Muscle layer of duodenum (tissue), 2 donors: ENCODE results near the gene PRDM16.

Source experiments
- H3K27ac ChIP-seq: one replicate; pipeline ENCODE4 v1.7.0; 2013; ENCODE audit warnings: mild to moderate bottlenecking, low read length
- H3K27me3 ChIP-seq: one replicate; pipeline ENCODE4 v1.7.0; 2013; ENCODE audit warnings: low read depth, mild to moderate bottlenecking, control low read depth, low read length
- H3K36me3 ChIP-seq, 2 donors: one replicate each; pipeline ENCODE4 v1.7.0; 2013; ENCODE audit warnings: low read length in 2 of 2, control low read depth in 1 of 2, mild to moderate bottlenecking in 1 of 2; ENCODE audit not compliant: insufficient read depth in 2 of 2, control insufficient read depth in 1 of 2
- H3K4me1 ChIP-seq, 2 donors: one replicate each; pipeline ENCODE4 v1.7.0; 2013; ENCODE audit warnings: low read length in 2 of 2, mild to moderate bottlenecking in 2 of 2, control low read depth in 1 of 2, moderate library complexity in 1 of 2; ENCODE audit not compliant: insufficient read depth in 2 of 2, control insufficient read depth in 1 of 2
- H3K4me3 ChIP-seq, 2 donors: one replicate each; pipeline ENCODE4 v1.7.0; 2013; ENCODE audit warnings: low read length in 2 of 2, low read depth in 1 of 2, mild to moderate bottlenecking in 1 of 2
- H3K9me3 ChIP-seq, 2 donors: one replicate each; pipeline ENCODE4 v1.7.0; 2013; ENCODE audit warnings: low read length in 2 of 2, control low read depth in 1 of 2, mild to moderate bottlenecking in 1 of 2; ENCODE audit not compliant: control insufficient read depth in 1 of 2
- donor health status: healthy.

Gene PRDM16

GRCh38 chr1:3125078-3125477, 56.1 kb downstream of the PRDM16 start:
- H3K4me1 ChIP-seq, result peaks cover 4 to 20% of the 10 kb centered on the region in 2 donors
- H3K9me3 ChIP-seq, result no peaks in the 10 kb centered on the region
- no peaks in the 10 kb centered on the region for H3K36me3 ChIP-seq
- H3K27me3 ChIP-seq, result no peaks in the 10 kb centered on the region
- H3K4me3 ChIP-seq, result no peak overlapping the region
- H3K27ac ChIP-seq, result no peak overlapping the region

- Histone ChIP-seq H3K4me1 (peaks cover 4 to 20% of the 10 kb centered on the region in 2 donors), H3K4me3 (no peak overlapping the region), H3K9me3 (no peaks in the 10 kb centered on the region), H3K36me3 (no peaks in the 10 kb centered on the region), H3K27me3 (no peaks in the 10 kb centered on the region), H3K27ac (no peak overlapping the region)
These were observed 56.8 kb downstream of the PRDM16 start for GRCh38 chr1:3125546-3126368.

GRCh38 chr1:3126756-3127678, 58.0 kb downstream of the PRDM16 start:
- Histone ChIP-seq H3K27ac (no peak overlapping the region), H3K36me3 (no peaks in the 10 kb centered on the region), H3K27me3 (no peaks in the 10 kb centered on the region), H3K9me3 (no peaks in the 10 kb centered on the region), H3K4me3 (peak overlapping the region in 1 of 2 donors; percentile 24), H3K4me1 (peaks cover 4 to 20% of the 10 kb centered on the region in 2 donors)

DNA sequence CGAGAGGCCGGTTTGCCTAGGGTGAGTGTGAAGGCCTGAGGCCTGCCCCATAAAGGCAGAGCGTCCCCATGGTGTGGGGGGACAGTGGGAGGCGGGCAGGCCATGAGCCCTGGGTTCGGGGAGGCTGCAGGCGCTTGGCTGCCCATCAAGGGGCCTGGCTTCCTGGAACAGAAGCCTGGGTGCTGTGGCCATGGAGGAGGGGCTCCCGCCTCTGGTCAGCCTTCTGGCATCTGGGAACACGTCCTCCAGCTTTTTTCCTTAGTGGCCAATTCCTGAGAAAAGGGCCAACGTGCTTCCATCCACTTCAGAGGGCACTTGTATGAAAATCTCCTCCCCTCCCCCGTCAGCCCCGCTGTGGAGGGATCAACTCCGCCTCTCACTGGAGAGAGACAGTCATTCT, 58.7 kb downstream of the PRDM16 start:
- peaks cover 4 to 20% of the 10 kb centered on the region in 2 donors for H3K4me1 ChIP-seq
- H3K27me3 ChIP-seq, result no peaks in the 10 kb centered on the region
- H3K27ac ChIP-seq, result no peak overlapping the region
- no peak overlapping the region for H3K4me3 ChIP-seq
- H3K9me3 ChIP-seq, result no peaks in the 10 kb centered on the region
- H3K36me3 ChIP-seq, result no peaks in the 10 kb centered on the region

DNA sequence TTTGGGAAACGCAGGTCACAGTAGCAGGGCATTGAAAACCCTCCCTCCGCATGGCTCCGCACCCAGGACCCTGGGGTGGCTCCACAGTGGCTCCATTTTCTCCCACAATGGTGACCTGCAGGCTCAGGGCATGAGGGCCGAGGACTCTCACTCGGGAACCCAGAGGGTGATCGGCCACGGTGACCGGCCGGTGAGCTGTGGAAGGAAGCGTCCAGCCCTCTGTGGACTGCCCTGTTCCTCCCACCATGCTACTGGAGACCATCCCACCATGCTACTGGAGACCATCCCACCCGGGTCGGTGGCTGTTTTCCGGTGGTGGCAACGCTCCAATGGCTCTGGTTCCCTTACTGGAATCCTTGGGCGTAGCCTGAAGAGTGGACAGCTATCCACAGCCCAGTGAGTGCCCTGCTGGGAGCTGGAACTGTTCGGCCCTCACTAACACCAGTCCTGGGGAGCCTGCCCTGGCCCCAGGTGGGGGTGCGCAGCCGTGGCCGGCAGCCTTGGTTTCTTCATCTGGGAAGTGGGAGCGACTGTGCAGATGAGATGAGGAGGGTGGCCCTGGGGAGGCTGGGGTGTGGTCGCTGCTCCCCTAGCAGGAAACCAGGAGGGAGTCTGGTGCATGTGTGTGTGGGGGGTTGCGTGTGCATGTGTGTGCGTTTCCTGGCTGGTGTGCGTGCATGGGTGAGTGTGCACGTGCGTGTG, 59.6 kb downstream of the PRDM16 start:
- Histone ChIP-seq H3K27me3 (no peaks in the 10 kb centered on the region), H3K4me1 (peaks cover 4 to 20% of the 10 kb centered on the region in 2 donors), H3K27ac (no peak overlapping the region), H3K36me3 (no peaks in the 10 kb centered on the region), H3K9me3 (no peaks in the 10 kb centered on the region), H3K4me3 (no peak overlapping the region)

- H3K9me3 ChIP-seq, result no peaks in the 10 kb centered on the region
- no peaks in the 10 kb centered on the region for H3K27me3 ChIP-seq
- no peak overlapping the region for H3K27ac ChIP-seq
- no peaks in the 10 kb centered on the region for H3K36me3 ChIP-seq
- peaks cover 4 to 20% of the 10 kb centered on the region in 2 donors for H3K4me1 ChIP-seq
- no peak overlapping the region for H3K4me3 ChIP-seq
These were observed 60.1 kb downstream of the PRDM16 start for GRCh38 chr1:3129133-3129490.

GRCh38 chr1:3130268-3130667, 61.3 kb downstream of the PRDM16 start:
- H3K27me3 ChIP-seq, result no peaks in the 10 kb centered on the region
- peaks cover 4 to 18% of the 10 kb centered on the region in 2 donors for H3K4me1 ChIP-seq
- H3K4me3 ChIP-seq, result no peak overlapping the region
- H3K36me3 ChIP-seq, result no peaks in the 10 kb centered on the region
- H3K27ac ChIP-seq, result no peak overlapping the region
- H3K9me3 ChIP-seq, result no peaks in the 10 kb centered on the region

DNA sequence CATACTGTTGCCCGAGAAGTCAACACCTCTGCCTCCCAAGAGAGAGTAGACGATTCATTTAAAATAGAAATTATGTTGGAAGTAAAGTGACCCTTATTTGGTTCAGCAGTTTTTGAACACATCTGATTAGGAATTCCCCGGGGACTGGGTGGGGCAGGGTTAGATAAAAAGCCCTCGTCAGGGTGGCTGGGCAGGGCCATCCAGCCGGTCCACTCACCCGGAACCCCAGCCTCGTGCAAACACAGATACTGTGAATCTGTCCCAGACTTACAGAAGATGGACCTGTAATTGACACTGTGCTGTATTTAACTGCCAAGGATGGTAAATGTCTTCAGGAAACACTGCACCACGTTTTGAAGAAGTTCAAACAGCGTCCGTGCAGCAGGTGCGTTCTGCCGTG, 63.7 kb downstream of the PRDM16 start:
- Histone ChIP-seq H3K27ac (no peak overlapping the region), H3K9me3 (no peaks in the 10 kb centered on the region), H3K4me1 (peaks cover 0 to under 1% of the 10 kb centered on the region in 2 donors), H3K36me3 (no peaks in the 10 kb centered on the region), H3K4me3 (no peak overlapping the region), H3K27me3 (no peaks in the 10 kb centered on the region)

DNA sequence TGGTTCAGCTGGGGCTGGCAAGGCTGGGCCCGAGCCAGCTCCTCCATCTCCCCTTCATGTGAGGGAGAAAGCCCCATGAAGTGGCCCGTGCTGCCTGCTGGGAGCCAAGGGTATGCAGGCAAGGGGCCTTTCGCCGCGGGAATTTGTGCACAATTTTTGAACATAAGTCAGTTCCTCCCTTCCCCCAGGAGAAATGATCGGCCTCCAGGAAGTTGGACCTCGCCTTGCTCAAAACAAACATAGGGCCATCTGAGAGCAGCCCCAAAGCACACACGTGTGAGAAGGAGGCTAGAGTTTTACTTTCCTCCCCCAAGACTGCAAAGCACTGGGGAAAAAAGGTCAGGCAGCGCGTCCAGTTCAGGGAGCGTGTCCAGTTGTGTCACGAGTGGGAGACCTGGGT, 64.7 kb downstream of the PRDM16 start:
- Histone ChIP-seq H3K36me3 (no peaks in the 10 kb centered on the region), H3K27me3 (no peaks in the 10 kb centered on the region), H3K27ac (no peak overlapping the region), H3K4me3 (no peak overlapping the region), H3K9me3 (no peaks in the 10 kb centered on the region), H3K4me1 (no peaks in the 10 kb centered on the region)

- H3K9me3 ChIP-seq, result no peaks in the 10 kb centered on the region
- H3K4me3 ChIP-seq, result no peak overlapping the region
- peaks cover 0 to 2% of the 10 kb centered on the region in 2 donors for H3K4me1 ChIP-seq
- H3K27me3 ChIP-seq, result no peaks in the 10 kb centered on the region
- no peak overlapping the region for H3K27ac ChIP-seq
- no peaks in the 10 kb centered on the region for H3K36me3 ChIP-seq
These were observed 65.5 kb downstream of the PRDM16 start for GRCh38 chr1:3134381-3135072.
